Neural progenitor cell (in vitro differentiated cells): ENCODE results near the gene SPCS2.

Experiments used
- EZH2 ChIP-seq: fragments of 200-600 bp; sonication (generic); IDR thresholded peaks from 2 replicates; pipeline ENCODE4 v1.6.1; 2017; ENCODE audit warnings: antibody characterized with exemption, mild to moderate bottlenecking, moderate library complexity
- TF ChIP-seq, protein P1 (sequence below): fragments of 200-600 bp; sonication (generic); IDR thresholded peaks from 2 replicates; pipeline ENCODE4 v1.5.1; 2017; ENCODE audit warnings: antibody characterized with exemption, mild to moderate bottlenecking

DNA sequence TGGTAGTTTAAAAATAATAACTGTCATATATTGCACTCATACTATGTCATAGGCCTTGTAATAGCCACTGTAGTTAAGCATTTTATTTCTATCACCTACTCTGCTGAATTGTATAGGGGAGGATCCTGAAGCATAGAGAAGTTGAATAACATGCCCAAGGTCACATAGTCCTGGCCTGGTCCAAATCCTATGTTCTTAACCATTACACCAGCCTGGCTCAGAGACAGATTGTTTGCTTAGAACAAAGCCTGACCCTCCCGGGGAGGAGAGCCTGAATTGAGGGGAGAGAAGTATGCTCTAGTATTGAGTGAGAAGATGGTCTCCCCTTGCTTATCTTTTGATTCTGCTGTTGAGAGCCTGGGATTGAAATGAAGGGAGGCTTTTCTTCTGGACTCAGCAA is 41.9 kb downstream of the SPCS2 start:
- TF ChIP-seq, protein P1, sequence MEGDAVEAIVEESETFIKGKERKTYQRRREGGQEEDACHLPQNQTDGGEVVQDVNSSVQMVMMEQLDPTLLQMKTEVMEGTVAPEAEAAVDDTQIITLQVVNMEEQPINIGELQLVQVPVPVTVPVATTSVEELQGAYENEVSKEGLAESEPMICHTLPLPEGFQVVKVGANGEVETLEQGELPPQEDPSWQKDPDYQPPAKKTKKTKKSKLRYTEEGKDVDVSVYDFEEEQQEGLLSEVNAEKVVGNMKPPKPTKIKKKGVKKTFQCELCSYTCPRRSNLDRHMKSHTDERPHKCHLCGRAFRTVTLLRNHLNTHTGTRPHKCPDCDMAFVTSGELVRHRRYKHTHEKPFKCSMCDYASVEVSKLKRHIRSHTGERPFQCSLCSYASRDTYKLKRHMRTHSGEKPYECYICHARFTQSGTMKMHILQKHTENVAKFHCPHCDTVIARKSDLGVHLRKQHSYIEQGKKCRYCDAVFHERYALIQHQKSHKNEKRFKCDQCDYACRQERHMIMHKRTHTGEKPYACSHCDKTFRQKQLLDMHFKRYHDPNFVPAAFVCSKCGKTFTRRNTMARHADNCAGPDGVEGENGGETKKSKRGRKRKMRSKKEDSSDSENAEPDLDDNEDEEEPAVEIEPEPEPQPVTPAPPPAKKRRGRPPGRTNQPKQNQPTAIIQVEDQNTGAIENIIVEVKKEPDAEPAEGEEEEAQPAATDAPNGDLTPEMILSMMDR = no peak
- TF ChIP-seq EZH2 = no peak
